ENCODE data around the gene AP2A2. TPM values are rescaled to one million over a fixed set of nuclear protein-coding genes. Genes with fewer than 3 reads are reported as not detected.

The AP2A2 gene
- total RNA-seq, 1 experiment from 2014 or later, result 36.1 TPM

- Histone ChIP-seq H3K4me3 (ENCODE audit: insufficient read depth, low read depth, low read length) (no peak overlapping the region), H3K36me3 (replicated peaks; ENCODE audit: control insufficient read depth, insufficient read depth, low read length) (peaks cover 18% of the 10 kb centered on the region), H3K27me3 (ENCODE audit: control insufficient read depth, insufficient read depth, low read length) (no peaks in the 10 kb centered on the region)
- no peak for DNase-seq
Measured at GRCh38 chr11:976431-977160, 50.9 kb downstream of the AP2A2 start.

GRCh38 chr11:977830-978720 is 52.4 kb downstream of the AP2A2 start:
- H3K4me3 ChIP-seq (ENCODE audit: insufficient read depth, low read depth, low read length), result no peak overlapping the region
- no peaks in the 10 kb centered on the region for H3K27me3 ChIP-seq (ENCODE audit: control insufficient read depth, insufficient read depth, low read length)
- H3K36me3 ChIP-seq (replicated peaks; ENCODE audit: control insufficient read depth, insufficient read depth, low read length), result peaks cover 13% of the 10 kb centered on the region
- no peak for DNase-seq

DNA sequence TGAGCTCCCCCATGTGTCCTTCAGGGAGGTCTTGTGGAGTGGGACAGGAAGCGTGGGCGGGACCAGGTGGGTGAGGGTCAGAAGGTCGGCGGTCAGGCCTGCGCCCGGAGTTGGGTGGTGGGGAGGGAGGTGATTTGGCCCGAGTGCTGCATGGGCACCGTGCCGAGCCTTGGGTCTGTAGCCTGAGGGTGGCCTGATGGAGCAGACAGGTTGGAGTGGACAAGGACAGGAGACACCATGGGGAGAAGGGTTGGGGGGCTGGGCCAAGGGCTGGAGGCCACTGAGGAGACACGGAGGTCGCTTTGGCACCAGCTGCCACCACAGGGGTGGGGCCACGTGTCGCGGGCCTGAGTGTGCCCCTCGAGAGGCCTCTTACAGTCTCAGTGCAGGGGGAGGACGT is 53.1 kb downstream of the AP2A2 start:
- Histone ChIP-seq H3K4me3 (ENCODE audit: insufficient read depth, low read depth, low read length) (no peak overlapping the region), H3K36me3 (replicated peaks; ENCODE audit: control insufficient read depth, insufficient read depth, low read length) (peaks cover 13% of the 10 kb centered on the region), H3K27me3 (ENCODE audit: control insufficient read depth, insufficient read depth, low read length) (no peaks in the 10 kb centered on the region)
- DNase-seq, result no peak

DNA sequence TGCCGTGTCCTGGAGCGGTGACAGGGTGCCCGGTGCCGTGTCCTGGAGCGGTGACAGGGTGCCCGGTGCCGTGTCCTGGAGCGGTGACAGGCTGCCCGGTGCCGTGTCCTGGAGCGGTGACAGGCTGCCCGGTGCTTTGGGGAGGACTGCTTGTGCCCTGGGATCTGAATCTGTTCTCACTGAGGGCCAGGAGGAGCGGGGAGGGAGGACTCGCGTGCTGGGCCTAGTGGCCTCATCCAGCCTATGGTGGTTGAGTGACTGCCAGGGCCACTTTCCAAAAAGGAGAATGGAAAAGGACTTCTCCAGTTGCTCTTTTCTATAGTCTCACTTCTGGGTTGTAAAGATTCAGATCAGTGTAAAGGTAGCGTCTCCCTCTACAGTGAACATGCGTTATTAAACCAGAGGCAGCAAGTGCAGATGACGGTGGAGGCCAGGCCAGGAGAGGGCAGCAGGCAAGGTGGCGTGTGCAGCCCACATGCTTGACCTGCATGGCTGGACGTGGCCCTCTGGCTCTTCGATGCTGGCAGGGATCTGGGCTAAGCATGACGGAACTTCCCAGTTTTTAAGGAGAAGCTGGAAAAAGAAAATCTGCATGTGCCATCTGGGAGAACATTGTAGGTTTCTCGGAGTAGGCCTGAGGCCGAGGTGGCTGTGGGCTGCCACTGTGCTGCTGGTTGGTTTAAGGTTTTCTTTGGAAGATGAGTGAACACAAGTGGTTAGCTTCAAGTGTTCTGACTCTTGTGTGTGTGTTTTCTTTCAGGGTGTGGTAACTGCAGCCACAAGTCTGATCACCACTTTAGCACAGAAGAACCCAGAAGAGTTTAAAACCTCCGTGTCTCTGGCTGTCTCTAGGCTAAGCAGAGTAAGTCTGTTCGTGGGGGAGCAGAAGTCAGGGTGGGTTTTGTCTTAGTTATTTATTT is 55.0 kb downstream of the AP2A2 start:
- Histone ChIP-seq H3K36me3 (replicated peaks; ENCODE audit: control insufficient read depth, insufficient read depth, low read length) (peaks cover 23% of the 10 kb centered on the region), H3K4me3 (ENCODE audit: insufficient read depth, low read depth, low read length) (no peak overlapping the region), H3K27me3 (ENCODE audit: control insufficient read depth, insufficient read depth, low read length) (no peaks in the 10 kb centered on the region)
- no peak for DNase-seq

- no peak for DNase-seq
- H3K27me3 ChIP-seq (ENCODE audit: control insufficient read depth, insufficient read depth, low read length), result no peaks in the 10 kb centered on the region
Measured at GRCh38 chr11:981764-982163, 56.1 kb downstream of the AP2A2 start.

GRCh38 chr11:984546-984945 is 58.9 kb downstream of the AP2A2 start:
- H3K36me3 ChIP-seq (replicated peaks; ENCODE audit: control insufficient read depth, insufficient read depth, low read length), result peaks cover 39% of the 10 kb centered on the region
- no peaks in the 10 kb centered on the region for H3K27me3 ChIP-seq (ENCODE audit: control insufficient read depth, insufficient read depth, low read length)
- DNase-seq, result no peak
- no peak overlapping the region for H3K4me3 ChIP-seq (ENCODE audit: insufficient read depth, low read depth, low read length)

More at GRCh38 chr11:981764-982163, 56.1 kb downstream of the AP2A2 start:
- H3K36me3 ChIP-seq (replicated peaks; ENCODE audit: control insufficient read depth, insufficient read depth, low read length), result peaks cover 30% of the 10 kb centered on the region
- H3K4me3 ChIP-seq (ENCODE audit: insufficient read depth, low read depth, low read length), result no peak overlapping the region

DNA sequence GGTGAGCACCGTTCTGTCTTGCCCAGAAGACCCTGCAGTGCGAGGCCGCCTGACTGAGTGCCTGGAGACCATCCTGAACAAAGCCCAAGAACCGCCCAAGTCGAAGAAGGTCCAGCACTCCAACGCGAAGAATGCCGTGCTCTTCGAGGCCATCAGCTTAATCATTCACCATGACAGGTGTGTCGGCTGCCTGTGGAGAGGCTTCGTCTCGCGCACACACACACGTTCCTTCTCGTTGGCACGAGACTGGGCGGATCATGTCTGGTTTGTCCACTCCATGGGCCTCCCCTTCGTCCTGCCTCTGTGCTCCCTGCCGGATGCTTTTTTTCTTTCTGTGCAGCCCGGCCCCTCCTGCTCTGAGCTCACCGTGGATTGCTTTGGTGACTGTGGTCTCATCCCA is 59.7 kb downstream of the AP2A2 start:
- no peak for DNase-seq
- Histone ChIP-seq H3K27me3 (ENCODE audit: control insufficient read depth, insufficient read depth, low read length) (no peaks in the 10 kb centered on the region), H3K4me3 (ENCODE audit: insufficient read depth, low read depth, low read length) (no peak overlapping the region), H3K36me3 (replicated peaks; ENCODE audit: control insufficient read depth, insufficient read depth, low read length) (peaks cover 39% of the 10 kb centered on the region)

DNA sequence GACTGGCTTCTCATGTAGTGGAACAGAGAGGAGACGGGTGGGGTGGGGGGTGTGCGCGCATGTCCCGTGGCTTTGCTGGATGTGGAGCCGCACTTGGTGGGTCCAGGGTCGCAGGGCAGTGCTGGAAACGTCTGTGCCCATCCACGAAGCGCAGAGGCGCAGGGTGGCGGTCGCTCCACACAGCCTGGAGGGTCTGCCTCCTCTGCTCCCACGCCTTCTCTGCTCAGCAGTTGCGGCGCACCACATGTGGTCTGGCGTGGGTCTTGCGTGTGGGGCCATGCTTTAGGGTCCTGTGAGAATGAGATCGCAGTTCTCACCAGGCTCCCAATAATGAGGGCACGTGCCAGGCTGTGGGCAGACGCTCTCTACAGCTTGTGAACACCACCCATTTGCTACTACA is 60.2 kb downstream of the AP2A2 start:
- Histone ChIP-seq H3K27me3 (ENCODE audit: control insufficient read depth, insufficient read depth, low read length) (no peaks in the 10 kb centered on the region), H3K36me3 (replicated peaks; ENCODE audit: control insufficient read depth, insufficient read depth, low read length) (peaks cover 38% of the 10 kb centered on the region), H3K4me3 (ENCODE audit: insufficient read depth, low read depth, low read length) (no peak overlapping the region)
- no peak for DNase-seq

- H3K4me3 ChIP-seq (ENCODE audit: insufficient read depth, low read depth, low read length), result no peak overlapping the region
- H3K27me3 ChIP-seq (ENCODE audit: control insufficient read depth, insufficient read depth, low read length), result no peaks in the 10 kb centered on the region
- no peak for DNase-seq
- peaks cover 32% of the 10 kb centered on the region for H3K36me3 ChIP-seq (replicated peaks; ENCODE audit: control insufficient read depth, insufficient read depth, low read length)
Measured at GRCh38 chr11:986270-986951, 60.7 kb downstream of the AP2A2 start.

GRCh38 chr11:986952-987305 is 61.3 kb downstream of the AP2A2 start:
- Histone ChIP-seq H3K27me3 (ENCODE audit: control insufficient read depth, insufficient read depth, low read length) (no peaks in the 10 kb centered on the region), H3K36me3 (replicated peaks; ENCODE audit: control insufficient read depth, insufficient read depth, low read length) (peaks cover 30% of the 10 kb centered on the region), H3K4me3 (ENCODE audit: insufficient read depth, low read depth, low read length) (no peak overlapping the region)
- no peak for DNase-seq

DNA sequence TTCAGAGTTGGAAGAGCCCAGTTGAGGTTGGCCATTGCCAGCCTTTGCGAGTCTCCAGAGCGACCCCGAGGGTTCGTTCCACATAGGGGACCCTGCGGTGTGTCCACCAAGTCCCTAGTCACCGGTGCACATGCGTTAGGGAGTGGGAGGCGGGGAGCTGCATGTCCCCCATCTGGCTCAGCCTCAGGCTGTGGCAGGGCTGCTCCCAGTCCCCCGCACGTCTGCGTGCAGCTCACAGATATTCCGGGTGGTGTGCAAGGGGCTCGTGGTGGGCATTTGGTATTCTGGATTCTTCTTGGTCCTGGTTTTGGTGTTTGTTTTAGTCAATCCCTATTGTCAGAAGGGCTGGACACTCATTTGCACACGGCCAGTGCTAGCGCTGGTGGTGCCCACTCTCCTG is 62.0 kb downstream of the AP2A2 start:
- Histone ChIP-seq H3K27me3 (ENCODE audit: control insufficient read depth, insufficient read depth, low read length) (no peaks in the 10 kb centered on the region), H3K36me3 (replicated peaks; ENCODE audit: control insufficient read depth, insufficient read depth, low read length) (peaks cover 34% of the 10 kb centered on the region), H3K4me3 (ENCODE audit: insufficient read depth, low read depth, low read length) (no peak overlapping the region)
- DNase-seq, result no peak

DNA sequence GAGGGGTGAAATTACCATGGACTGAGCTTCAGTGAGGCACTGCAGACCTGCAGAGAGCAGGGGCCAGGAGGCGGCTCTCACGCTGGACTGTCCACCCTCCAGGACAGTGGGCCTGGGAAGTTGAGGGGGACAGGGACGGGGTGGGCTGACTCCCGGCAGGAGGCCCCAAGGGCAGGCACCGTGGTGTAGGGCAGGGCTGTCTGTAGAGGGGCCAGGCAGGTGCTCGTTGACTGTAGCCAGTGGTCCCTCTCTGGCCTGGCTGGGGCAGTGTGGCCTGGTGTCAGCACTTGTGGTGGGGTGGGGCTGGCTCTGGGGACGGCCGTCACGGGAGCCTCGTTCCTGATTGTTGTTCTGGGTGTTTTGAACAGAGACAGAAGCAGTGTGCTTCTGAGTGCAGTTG is 64.4 kb downstream of the AP2A2 start:
- Histone ChIP-seq H3K36me3 (replicated peaks; ENCODE audit: control insufficient read depth, insufficient read depth, low read length) (peaks cover 36% of the 10 kb centered on the region), H3K27me3 (ENCODE audit: control insufficient read depth, insufficient read depth, low read length) (no peaks in the 10 kb centered on the region)
- no peak for DNase-seq

GRCh38 chr11:991034-991433 is 65.4 kb downstream of the AP2A2 start:
- Histone ChIP-seq H3K4me3 (ENCODE audit: insufficient read depth, low read depth, low read length) (no peak overlapping the region), H3K27me3 (ENCODE audit: control insufficient read depth, insufficient read depth, low read length) (no peaks in the 10 kb centered on the region), H3K36me3 (replicated peaks; ENCODE audit: control insufficient read depth, insufficient read depth, low read length) (peaks cover 30% of the 10 kb centered on the region)
- DNase-seq, result no peak

More for the DNA sequence above, 64.4 kb downstream of the AP2A2 start:
- H3K4me3 ChIP-seq (ENCODE audit: insufficient read depth, low read depth, low read length), result no peak overlapping the region

Measured in H7 (cell line).